Prostate gland (tissue), 2 donors: ENCODE data around the gene UGT2A1. TPM values are rescaled to one million over a fixed set of nuclear protein-coding genes. Genes with fewer than 3 reads are reported as not detected.

Experiments
- small RNA-seq, 2 donors: library from RNA; depleted of rRNA; stranded (forward); fragments of <200 nt; gene quantifications; one replicate each; pipeline ENCODE3, GENCODE V24; 2016
- total RNA-seq, 2 donors: library from RNA; depleted of rRNA; stranded (reverse); fragments of >200 nt; gene quantifications; one replicate each; pipeline ENCODE4 v1.1.0, GENCODE V29; 2016

UGT2A1 gene
- total RNA-seq, 2 donors from 2014 or later: not detected

Small RNAs within 50 kb of the gene (small RNA-seq; reads per million reads assigned to genes)
- 0 reads per million in 2 donors for gene UGT2A2

Other genes with a start within 250 kb of the UGT2A1 start
- gene UGT2B4, start 157.3 kb downstream of the UGT2A1 start, total RNA-seq: under 1 TPM in 1 of 2 donors, not detected in 1; 0.14 TPM
- gene UGT2A2, start 13.6 kb downstream of the UGT2A1 start, total RNA-seq: not detected
- 1 to 10 TPM in 1 of 2 donors, under 1 TPM in 1; 0.36 to 3.0 TPM for gene SULT1B1, start 107.4 kb upstream of the UGT2A1 start, total RNA-seq
- gene SULT1E1, start 206.9 kb upstream of the UGT2A1 start, total RNA-seq: under 1 TPM in 1 of 2 donors, not detected in 1; 0.41 TPM